IMR-90 (cell line): Measurements from ENCODE around the gene GABBR2. TPM values are rescaled to one million over a fixed set of nuclear protein-coding genes. Genes with fewer than 3 reads are reported as not detected.

Experiments used
- ATAC-seq: fragments of 200-7000 bp; cut with Tn5 transposase; 2 replicates; pipeline ENCODE4 v1.9.1; 2020; ENCODE audit warnings: low read depth, mild to moderate bottlenecking, moderate library complexity
- BruUV-seq: library from RNA; stranded (reverse); fragments of 400-500 nt; replicated peaks from 2 replicates; lab custom pipeline; 2021; lab: Mats Ljungman, UMichigan
- CTCF ChIA-PET: fragments of 300-600 bp; formaldehyde crosslinking; extraction: SDS; loops from one replicate; lab custom pipeline; 2021; ENCODE audit warnings: antibody characterized with exemption; lab: Yijun Ruan, JAX
- POLR2A ChIA-PET: fragments of 300-600 bp; sonication (Branson Sonifier 250); formaldehyde crosslinking; loops from one replicate; lab custom pipeline; 2022; ENCODE audit warnings: antibody characterized with exemption; ENCODE audit not compliant: unreplicated experiment; lab: Charles Lee
- DNase-seq: peaks from one replicate; pipeline ENCODE4 v3.0.0; 2013
- H2AFZ ChIP-seq: replicated peaks from 2 replicates; pipeline ENCODE3; 2013; ENCODE audit warnings: low read length, mild to moderate bottlenecking; ENCODE audit not compliant: poor library complexity
- H2AK5ac ChIP-seq: 2 replicates; pipeline ENCODE4 v1.6.1; 2013; ENCODE audit warnings: low read depth, low read length, inconsistent platforms
- H2AK9ac ChIP-seq: replicated peaks from 2 replicates; pipeline ENCODE3; 2013; ENCODE audit warnings: mild to moderate bottlenecking, low read depth, low read length, moderate library complexity; ENCODE audit not compliant: poor library complexity
- H2BK120ac ChIP-seq: 2 replicates; pipeline ENCODE4 v1.6.1; 2013; ENCODE audit warnings: low read depth, low read length, inconsistent platforms
- H2BK15ac ChIP-seq: 3 replicates; pipeline ENCODE4 v1.6.1; 2013; ENCODE audit warnings: low read depth, low read length, inconsistent platforms
- H2BK20ac ChIP-seq: 2 replicates; pipeline ENCODE4 v1.6.1; 2013; ENCODE audit warnings: low read depth, mild to moderate bottlenecking, inconsistent platforms, low read length, moderate library complexity
- H2BK5ac ChIP-seq: 2 replicates; pipeline ENCODE4 v1.6.1; 2013; ENCODE audit warnings: mild to moderate bottlenecking, low read depth, low read length, inconsistent platforms; ENCODE audit not compliant: poor library complexity, severe bottlenecking
- H3K14ac ChIP-seq: replicated peaks from 2 replicates; pipeline ENCODE4 v1.6.1; 2013; ENCODE audit warnings: low read depth, low read length, inconsistent platforms
- H3K18ac ChIP-seq: 2 replicates; pipeline ENCODE4 v1.6.1; 2013; ENCODE audit warnings: low read depth, low read length, control low read depth
- H3K23ac ChIP-seq: 2 replicates; pipeline ENCODE4 v1.6.1; 2013; ENCODE audit warnings: low read depth, low read length, inconsistent platforms
- H3K27ac ChIP-seq: 2 replicates; pipeline ENCODE4 v1.5.1; 2013; ENCODE audit warnings: mild to moderate bottlenecking, control low read depth, low read length; ENCODE audit not compliant: insufficient read depth
- H3K27me3 ChIP-seq: 2 replicates; pipeline ENCODE4 v1.6.1; 2013; ENCODE audit warnings: low read length; ENCODE audit not compliant: control insufficient read depth, insufficient read depth
- H3K36me3 ChIP-seq: 2 replicates; pipeline ENCODE4 v1.6.1; 2013; ENCODE audit warnings: low read length, mixed read lengths; ENCODE audit not compliant: control insufficient read depth, insufficient read depth
- H3K4ac ChIP-seq: 2 replicates; pipeline ENCODE4 v1.6.1; 2013; ENCODE audit warnings: low read depth, low read length, inconsistent platforms
- H3K4me1 ChIP-seq: 2 replicates; pipeline ENCODE4 v1.6.1; 2013; ENCODE audit warnings: low read length, mixed read lengths; ENCODE audit not compliant: control insufficient read depth, insufficient read depth
- H3K4me2 ChIP-seq: 2 replicates; pipeline ENCODE4 v1.6.1; 2013; ENCODE audit warnings: low read depth, mild to moderate bottlenecking, control low read depth, low read length, moderate library complexity
- H3K4me3 ChIP-seq: 2 replicates; pipeline ENCODE4 v1.5.1; 2013; ENCODE audit warnings: low read depth, mild to moderate bottlenecking, control low read depth, low read length, moderate library complexity; ENCODE audit not compliant: insufficient read depth
- H3K56ac ChIP-seq: 2 replicates; pipeline ENCODE4 v1.6.1; 2013; ENCODE audit warnings: low read length, inconsistent platforms; ENCODE audit not compliant: insufficient read depth; ENCODE audit errors: extremely low read depth
- H3K79me1 ChIP-seq, 2 experiments: 2 replicates each; pipeline ENCODE4 v1.6.1; 2013; ENCODE audit warnings: low read length in 2 of 2, inconsistent platforms in 1 of 2, low read depth in 1 of 2
- H3K9ac ChIP-seq: 2 replicates; pipeline ENCODE4 v1.6.1; 2013; ENCODE audit warnings: low read depth, low read length, control low read depth
- H3K9me1 ChIP-seq: 2 replicates; pipeline ENCODE4 v1.6.1; 2013; ENCODE audit warnings: low read length, inconsistent platforms; ENCODE audit not compliant: insufficient read depth
- H3K9me3 ChIP-seq: 2 replicates; pipeline ENCODE4 v1.6.1; 2013; ENCODE audit warnings: low read length; ENCODE audit not compliant: control insufficient read depth, insufficient read depth
- H4K20me1 ChIP-seq: 2 replicates; pipeline ENCODE4 v1.6.1; 2013; ENCODE audit warnings: low read length, inconsistent platforms; ENCODE audit not compliant: insufficient read depth
- H4K5ac ChIP-seq: 2 replicates; pipeline ENCODE4 v1.6.1; 2013; ENCODE audit warnings: mild to moderate bottlenecking, low read depth, low read length, control low read depth
- H4K8ac ChIP-seq, 2 experiments: 2 replicates each; pipeline ENCODE4 v1.6.1; 2013; ENCODE audit warnings: low read depth in 2 of 2, low read length in 2 of 2, control low read depth in 1 of 2, inconsistent platforms in 1 of 2
- H4K91ac ChIP-seq: 2 replicates; pipeline ENCODE4 v1.6.1; 2013; ENCODE audit warnings: low read depth, low read length, inconsistent platforms; ENCODE audit not compliant: insufficient read depth
- CEBPB ChIP-seq: IDR thresholded peaks from 2 replicates; pipeline ENCODE4 v1.6.1; 2012; ENCODE audit warnings: low read depth, low read length, improper control_type of control experiment
- FOS ChIP-seq: fragments of 150-350 bp; IDR thresholded peaks from 2 replicates; pipeline ENCODE4 v1.6.1; 2016; ENCODE audit warnings: low read depth, low read length
- NFE2L2 ChIP-seq: fragments of 150-350 bp; IDR thresholded peaks from 2 replicates; pipeline ENCODE4 v1.6.1; 2016; ENCODE audit warnings: low read depth, mild to moderate bottlenecking, low read length
- WGBS, 2 experiments: methylation state at CpG; one replicate each; pipeline versions ENCODE4 v1.1.5 to v1.1.7; 2013; ENCODE audit warnings: missing lambda C conversion rate in 2 of 2; ENCODE audit not compliant: insufficient read length in 1 of 2; ENCODE audit errors: extremely low coverage in 2 of 2; 5-methylcytosine and 5-hydroxymethylcytosine counted together
- dilution Hi-C: fragments of 300-500 bp; cut with HindIII; formaldehyde crosslinking; loops from one replicate; pipeline ENCODE4 v1.14.3; 2018; ENCODE audit warnings: low sequenced_read_pairs; ENCODE audit not compliant: unreplicated experiment
- in situ Hi-C: fragments of 300-500 bp; cut with MboI; formaldehyde crosslinking; loops from 3 replicates; pipeline ENCODE4 v1.14.3; 2019; ENCODE audit warnings: low sequenced_read_pairs, inconsistent platforms, mixed read lengths
- intact Hi-C: fragments of 100-400 bp; cut with micrococcal nuclease; formaldehyde crosslinking; loops from 2 replicates; pipeline ENCODE4 v1.10.0; 2022
- polyA plus RNA-seq, 3 experiments: library from polyadenylated mRNA; depleted of rRNA; stranded (reverse); fragments of >200 nt; gene quantifications; 2 replicates each; pipeline ENCODE4 v1.2.3, GENCODE V29; 2012; ENCODE audit warnings: low replicate concordance in 1 of 3
- total RNA-seq: library from RNA; depleted of rRNA; stranded (reverse); fragments of >200 nt; gene quantifications from 2 replicates; pipeline ENCODE4 v1.2.3, GENCODE V29; 2012

GABBR2 gene
- total and polyA plus RNA-seq, 2 of the 4 experiments (the other 2 are of a cell fraction) = 14.2 to 20.3 TPM

DNA sequence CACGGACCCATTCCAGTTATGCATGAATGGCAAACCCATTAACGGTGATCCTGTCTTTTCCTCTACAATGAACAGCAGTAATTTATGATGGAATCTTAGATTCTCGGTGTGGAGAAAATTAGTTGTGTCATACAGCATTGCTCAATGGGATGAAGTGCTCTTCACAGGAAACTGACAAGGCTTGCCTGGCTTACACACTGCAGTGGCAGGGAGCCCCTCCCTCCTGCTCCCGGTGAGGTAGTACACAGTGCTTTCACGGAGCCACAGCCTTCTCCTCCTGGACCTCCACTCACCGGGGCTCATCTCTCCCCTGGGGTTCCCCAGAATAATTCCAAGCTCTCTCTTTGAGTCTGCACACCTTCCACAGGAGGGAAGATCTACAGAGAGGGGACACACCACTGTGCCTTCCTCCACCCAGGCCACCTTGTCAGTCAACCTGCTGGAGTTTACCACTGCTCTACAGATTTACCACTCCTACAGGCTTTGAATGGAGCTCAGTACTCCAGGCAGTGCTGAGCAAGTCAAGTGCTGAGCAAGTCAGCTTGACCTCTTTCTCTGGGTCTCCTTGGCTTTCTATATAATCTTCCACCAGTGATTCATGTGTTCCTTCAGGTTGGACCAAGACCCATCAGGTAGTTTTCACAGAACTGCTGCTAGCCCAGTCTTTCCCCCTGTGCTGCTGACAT, 394.2 kb downstream of the GABBR2 start:
- intact Hi-C loops (loop anchor here (1.0 to 10.0 kb wide), 7 partner anchors 98 to 534 kb away; no protein-coding TSS in a partner anchor), in situ Hi-C loops (loop anchor here (5.0 kb wide), 2 partner anchors 393 to 458 kb away; partner anchors contain the start of gene GABBR2), dilution Hi-C loops (no loop called here)
- H2AK9ac ChIP-seq = peak overlapping the region; percentile 57
- H3K4me1 ChIP-seq = peaks cover 24% of the 10 kb centered on the region
- H3K79me1 ChIP-seq = peaks cover 0 to 57% of the 10 kb centered on the region in 2 experiments; a peak in 2 of 4 replicates
- H3K9me3 ChIP-seq = no peaks in the 10 kb centered on the region
- 60% methylated on average over 2 of the region's 6 CpGs; no CpG with 5 or more reads in 1 of the 2 experiments for WGBS, 2 experiments
- 0 out of 2 replicates have a peak overlapping the region, but pooled peaks have one; percentile 42 for H4K91ac ChIP-seq
- H3K4me2 ChIP-seq = no peak overlapping the region
- no peak overlapping the region; the same call in 1 of the 2 replicates for H4K5ac ChIP-seq
- H4K20me1 ChIP-seq = 0 out of 2 replicates have a peak, but pooled peaks cover 3% of the 10 kb centered on the region
- peak; percentile 69 for DNase-seq
- peak overlapping the region in 1 of 2 experiments; percentile 34; a peak in 2 of 4 replicates for H4K8ac ChIP-seq
- H3K14ac ChIP-seq = 0 out of 2 replicates have a peak overlapping the region, but pooled peaks have one; percentile 35
- H2BK120ac ChIP-seq = peak overlapping the region; percentile 73
- TF ChIP-seq CEBPB (peak; percentile 92), NFE2L2 (no peak), FOS (no peak)
- H2AFZ ChIP-seq = peak overlapping the region; percentile 65
- H2AK5ac ChIP-seq = peak overlapping the region; percentile 70
- peak overlapping the region; percentile 28; the same call in 1 of the 2 replicates for H3K18ac ChIP-seq
- peak overlapping the region; percentile 41 for H2BK5ac ChIP-seq
- H3K9ac ChIP-seq = no peak overlapping the region; the same call in 1 of the 2 replicates
- H3K27me3 ChIP-seq = no peaks in the 10 kb centered on the region
- POLR2A ChIA-PET = no interaction called here
- H3K9me1 ChIP-seq = peaks cover 25% of the 10 kb centered on the region
- peak overlapping the region; percentile 35; the same call in 1 of the 2 replicates for H3K23ac ChIP-seq
- H3K4ac ChIP-seq = peak overlapping the region; percentile 71
- no peak overlapping the region for H3K27ac ChIP-seq
- H2BK20ac ChIP-seq = peak overlapping the region; percentile 38; the same call in 1 of the 2 replicates
- 0 out of 3 replicates have a peak overlapping the region, but pooled peaks have one; percentile 35 for H2BK15ac ChIP-seq
- BruUV-seq = no TSS peak
- CTCF ChIA-PET = interaction anchor here (1.0 to 2.8 kb wide), 6 partner anchors 12 to 461 kb away, joined by 3 to 20 read pairs (median 6); no protein-coding TSS in a partner anchor
- H3K4me3 ChIP-seq = no peak overlapping the region
- H3K56ac ChIP-seq = no peak overlapping the region
- no peaks in the 10 kb centered on the region for H3K36me3 ChIP-seq
- peak; percentile 8; the same call in 1 of the 2 replicates for ATAC-seq
